Esophagus muscularis mucosa (tissue), 4 donors: ENCODE data around the gene NTM. TPM values are rescaled to one million over a fixed set of nuclear protein-coding genes. Genes with fewer than 3 reads are reported as not detected.
"Not testable (repeated sequence)": the region's sequence is repeated elsewhere in the genome, so short reads cannot be mapped to it uniquely, and the experiment has no call there.

Experiments
- DNase-seq: peaks from one replicate; pipeline ENCODE4 v3.0.0-alpha.2; 2017; ENCODE audit errors: extremely low spot score
- H3K27ac ChIP-seq, 4 donors: fragments of 200-600 bp; sonication (generic); replicated peaks in 1 of 4; 1 replicate in 3 of 4; 2 replicates in 1 of 4; pipeline ENCODE4 v1.5.1; 2016 to 2019; ENCODE audit warnings: mild to moderate bottlenecking in 1 of 4
- H3K27me3 ChIP-seq, 4 donors: fragments of 200-600 bp; sonication (generic); one replicate each; pipeline versions ENCODE4 v1.5.1 to v1.6.0; 2016 to 2019
- H3K36me3 ChIP-seq, 4 donors: fragments of 200-600 bp; sonication (generic); one replicate each; pipeline ENCODE4 v1.5.1; 2016 to 2019
- H3K4me1 ChIP-seq, 4 donors: fragments of 200-600 bp; sonication (generic); one replicate each; pipeline ENCODE4 v1.5.1; 2016 to 2019
- H3K4me3 ChIP-seq, 4 donors: fragments of 200-600 bp; sonication (generic); 1 replicate in 2 of 4; 2 replicates in 2 of 4; pipeline ENCODE4 v1.5.1; 2016 to 2019; ENCODE audit warnings: mild to moderate bottlenecking in 4 of 4, moderate library complexity in 1 of 4
- H3K9me3 ChIP-seq, 4 donors: fragments of 200-600 bp; sonication (generic); 1 replicate in 3 of 4; 2 replicates in 1 of 4; pipeline ENCODE4 v1.5.1; 2016 to 2019
- CTCF ChIP-seq, 3 experiments: fragments of 200-600 bp in 2 of 3; fragments of 450-650 bp in 1 of 3; sonication (generic) in 2 of 3; IDR thresholded peaks; one replicate each; pipeline ENCODE4 v1.5.1; 2017 to 2019; ENCODE audit warnings: antibody characterized with exemption in 3 of 3, mild to moderate bottlenecking in 2 of 3, moderate library complexity in 1 of 3
- EP300 ChIP-seq: sonication (generic); formaldehyde crosslinking; IDR thresholded peaks from one replicate; pipeline ENCODE4 v1.6.1; 2017; ENCODE audit warnings: antibody characterized with exemption
- POLR2A ChIP-seq: fragments of 450-650 bp; IDR thresholded peaks from one replicate; pipeline ENCODE4 v1.6.1; 2017; ENCODE audit warnings: antibody characterized with exemption, moderate library complexity, mild to moderate bottlenecking, low read depth
- POLR2AphosphoS5 ChIP-seq, 2 donors: sonication (generic); formaldehyde crosslinking; IDR thresholded peaks; one replicate each; pipeline ENCODE4 v1.6.1; 2017; ENCODE audit warnings: antibody characterized with exemption in 2 of 2
- WGBS: methylation state at CpG from one replicate; pipeline ENCODE4 v1.1.5; 2018; 5-methylcytosine and 5-hydroxymethylcytosine counted together
- intact Hi-C: fragments of 100-400 bp; cut with DNase I; formaldehyde crosslinking; loops from one replicate; pipeline ENCODE4 v1.15.1; 2023
- total RNA-seq, 4 donors: library from RNA; depleted of rRNA; stranded (reverse); fragments of >200 nt; gene quantifications; one replicate each; pipeline versions ENCODE4 v1.1.0 to v1.2.1, GENCODE V29; 2016

The NTM gene
- total RNA-seq, 4 donors from 2014 or later: 5.6 to 25.3 (median 8.3) TPM

DNA sequence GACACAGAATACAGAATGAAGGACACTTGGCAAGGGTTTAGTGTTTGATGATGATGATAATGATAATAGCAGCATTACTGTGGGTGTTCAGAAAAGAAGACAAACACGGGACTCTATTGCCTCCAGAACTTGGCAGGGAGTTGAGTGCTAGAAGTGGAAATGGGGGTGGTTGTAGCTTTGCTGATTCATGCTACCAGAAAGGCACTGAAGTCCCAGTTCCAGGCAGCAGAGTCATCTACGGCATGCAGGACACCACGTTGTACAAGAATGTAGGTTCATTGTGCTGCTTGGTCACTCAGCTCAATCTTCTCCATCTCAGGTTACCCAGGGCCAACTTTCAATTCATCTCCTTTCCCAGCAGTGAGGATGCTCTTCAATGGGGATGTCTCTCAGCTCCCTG lies 115.7 kb downstream of the NTM start:
- Histone ChIP-seq H3K9me3 (no peaks in the 10 kb centered on the region), H3K4me3 (no peak overlapping the region), H3K27ac (no peak overlapping the region), H3K27me3 (no peaks in the 10 kb centered on the region), H3K36me3 (no peaks in the 10 kb centered on the region), H3K4me1 (peaks cover 0 to 8% (median 0%) of the 10 kb centered on the region in 4 donors)
- no peak for DNase-seq
- WGBS: 30% methylated on average over 3 of the region's 3 CpGs
- intact Hi-C loops: no loop called here
- no peak for TF ChIP-seq CTCF (IDR thresholded peaks at IDR 0.05)
- TF ChIP-seq POLR2A: no peak
- no peak for TF ChIP-seq EP300
- TF ChIP-seq POLR2AphosphoS5 (IDR thresholded peaks at IDR 0.05): no peak

DNA sequence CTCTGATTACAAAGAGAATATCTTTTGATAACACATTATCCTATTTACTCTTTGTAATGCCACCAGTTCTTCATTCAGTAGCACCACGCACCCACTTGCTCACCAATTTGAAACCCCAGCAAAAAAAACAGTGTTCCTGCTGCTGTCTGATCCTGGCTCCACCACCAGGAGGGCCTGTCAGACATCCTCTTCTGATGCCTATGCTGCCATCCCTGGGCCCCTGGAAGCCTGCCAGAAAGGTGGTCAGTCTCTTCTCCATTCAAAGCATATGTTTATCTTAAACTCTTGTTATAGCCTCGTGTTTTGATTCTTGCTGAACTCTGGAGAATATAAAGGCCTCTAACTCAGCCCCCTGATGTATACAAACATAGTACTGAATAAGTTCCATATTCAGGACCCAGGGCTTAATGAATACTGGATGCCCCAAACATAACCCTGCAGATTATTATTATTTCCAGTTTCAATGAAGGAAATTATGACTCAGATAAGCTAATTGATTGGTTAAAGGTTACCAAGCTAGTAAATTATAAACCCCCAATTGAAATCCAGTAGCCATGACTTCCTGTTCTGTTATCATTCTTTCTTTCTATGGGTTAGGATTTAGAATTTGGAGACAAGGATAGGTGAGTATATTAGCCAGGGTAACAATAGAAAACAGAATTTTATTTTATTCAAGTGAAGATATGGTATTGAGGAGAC lies 116.7 kb downstream of the NTM start:
- H3K9me3 ChIP-seq: no peaks in the 10 kb centered on the region
- no peaks in the 10 kb centered on the region for H3K27me3 ChIP-seq
- peaks cover 0 to 8% (median 0%) of the 10 kb centered on the region in 4 donors for H3K4me1 ChIP-seq
- WGBS: 68% methylated on average over 2 of the region's 2 CpGs
- no peaks in the 10 kb centered on the region for H3K36me3 ChIP-seq
- no peak for DNase-seq
- H3K27ac ChIP-seq: no peak overlapping the region
- intact Hi-C loops: no loop called here
- no peak overlapping the region for H3K4me3 ChIP-seq
- TF ChIP-seq CTCF (IDR thresholded peaks at IDR 0.05): no peak
- no peak for TF ChIP-seq POLR2A
- no peak for TF ChIP-seq POLR2AphosphoS5 (IDR thresholded peaks at IDR 0.05)
- TF ChIP-seq EP300: no peak

DNA sequence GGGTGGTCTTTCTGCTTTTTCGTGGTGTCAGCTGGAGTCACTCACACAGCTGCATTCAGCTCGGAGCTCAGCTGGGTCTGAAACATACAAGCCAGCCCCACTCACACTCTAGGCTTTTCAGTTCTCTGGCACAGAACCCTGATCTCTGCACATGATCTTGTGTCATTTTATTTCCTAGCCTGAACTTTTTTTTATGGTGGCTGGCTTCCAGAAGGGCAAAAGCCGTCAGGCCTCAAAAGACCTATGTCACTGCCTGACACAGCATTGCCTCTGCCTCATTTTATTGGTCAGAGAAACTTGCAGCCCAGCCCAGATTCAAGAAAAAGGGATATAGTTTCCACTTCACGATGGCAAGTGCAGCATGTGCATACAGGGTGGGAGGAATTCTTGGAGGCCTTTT lies 117.8 kb downstream of the NTM start:
- no peak for DNase-seq
- peaks cover 0 to 8% (median 0%) of the 10 kb centered on the region in 4 donors for H3K4me1 ChIP-seq
- TF ChIP-seq POLR2AphosphoS5 (IDR thresholded peaks at IDR 0.05): no peak
- TF ChIP-seq EP300: no peak
- no peak for TF ChIP-seq POLR2A
- TF ChIP-seq CTCF (IDR thresholded peaks at IDR 0.05): no peak
- no peak overlapping the region for H3K27ac ChIP-seq
- H3K27me3 ChIP-seq: no peaks in the 10 kb centered on the region
- H3K4me3 ChIP-seq: no peak overlapping the region
- no peaks in the 10 kb centered on the region for H3K9me3 ChIP-seq
- H3K36me3 ChIP-seq: no peaks in the 10 kb centered on the region
- 48% methylated on average over 4 of the region's 4 CpGs for WGBS
- intact Hi-C loops: no loop called here

DNA sequence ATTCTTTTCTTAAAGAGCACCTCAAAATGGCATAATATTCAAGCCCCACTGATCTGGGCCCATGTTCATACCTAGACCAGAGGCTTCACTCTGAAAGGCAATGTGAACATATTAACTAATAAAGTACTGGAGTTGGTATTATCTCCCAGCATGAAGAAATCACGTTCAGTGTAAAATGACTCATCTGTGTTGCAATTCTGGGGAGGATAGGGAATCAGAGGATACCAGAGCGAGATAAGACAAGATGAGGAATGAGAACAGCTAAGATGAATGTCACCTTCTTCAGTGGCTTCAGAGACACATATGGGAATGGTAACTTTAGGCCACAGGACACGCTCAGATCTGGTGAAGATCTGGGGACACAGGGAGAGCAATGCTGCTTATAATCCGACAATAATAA lies 121.1 kb downstream of the NTM start:
- no peaks in the 10 kb centered on the region for H3K27me3 ChIP-seq
- no peak for DNase-seq
- H3K9me3 ChIP-seq: no peaks in the 10 kb centered on the region
- no peak overlapping the region for H3K27ac ChIP-seq
- no peaks in the 10 kb centered on the region for H3K36me3 ChIP-seq
- TF ChIP-seq CTCF (IDR thresholded peaks at IDR 0.05) (no peak), POLR2A (no peak), POLR2AphosphoS5 (IDR thresholded peaks at IDR 0.05) (no peak), EP300 (no peak)
- H3K4me3 ChIP-seq: no peak overlapping the region
- H3K4me1 ChIP-seq: peaks cover 3 to 17% (median 8%) of the 10 kb centered on the region in 4 donors
- intact Hi-C loops: no loop called here
- 90% methylated on average over 4 of the region's 4 CpGs for WGBS

DNA sequence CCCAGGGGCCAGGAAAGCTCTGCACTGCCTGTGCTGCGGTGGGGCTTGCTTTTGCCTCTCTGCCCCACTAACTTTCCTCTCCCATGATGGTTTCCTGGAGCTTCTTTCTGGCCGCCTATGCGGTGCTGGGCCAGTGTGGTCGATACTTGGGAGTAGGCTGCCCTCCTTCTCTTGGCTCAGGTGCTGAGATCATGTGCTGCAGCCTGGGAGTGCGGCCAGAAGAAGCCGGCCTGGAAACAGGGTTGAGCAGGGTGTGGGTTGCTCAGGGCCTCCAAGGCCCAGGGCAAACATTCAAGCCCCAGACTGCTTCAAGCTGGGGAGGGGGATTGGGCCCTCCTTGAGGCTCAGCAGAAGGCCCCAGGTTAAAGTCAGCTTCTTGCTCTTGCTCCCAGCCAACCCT lies 125.0 kb downstream of the NTM start:
- Histone ChIP-seq H3K4me3 (no peak overlapping the region), H3K27ac (no peak overlapping the region), H3K9me3 (no peaks in the 10 kb centered on the region), H3K36me3 (no peaks in the 10 kb centered on the region), H3K27me3 (no peaks in the 10 kb centered on the region), H3K4me1 (peaks cover 3 to 9% (median 8%) of the 10 kb centered on the region in 4 donors)
- intact Hi-C loops: no loop called here
- DNase-seq: no peak
- WGBS: 34% methylated on average over 4 of the region's 6 CpGs
- TF ChIP-seq POLR2AphosphoS5 (IDR thresholded peaks at IDR 0.05): no peak
- no peak for TF ChIP-seq CTCF (IDR thresholded peaks at IDR 0.05)
- no peak for TF ChIP-seq POLR2A
- TF ChIP-seq EP300: no peak

DNA sequence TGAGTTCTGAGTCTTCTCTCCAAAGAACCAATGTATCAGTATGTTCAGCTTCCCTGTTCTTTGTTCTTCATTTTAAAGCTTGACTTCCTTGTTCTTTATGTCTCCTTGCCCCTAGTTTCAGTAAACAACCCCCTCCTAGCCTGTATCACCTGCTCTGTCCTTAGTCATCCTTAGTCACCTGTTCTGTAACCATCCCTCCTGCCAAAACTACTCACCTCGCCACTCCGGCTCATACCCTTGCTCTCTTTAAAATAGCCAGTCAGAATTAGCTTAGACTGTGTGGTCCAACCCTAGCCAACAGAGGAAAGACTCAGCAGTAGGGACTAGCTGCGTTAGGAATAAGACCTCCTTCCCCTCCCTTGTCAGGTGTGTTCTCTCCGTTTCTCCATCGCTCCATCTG lies 127.3 kb downstream of the NTM start:
- H3K9me3 ChIP-seq, H3K27me3 ChIP-seq, H3K27ac ChIP-seq, DNase-seq, H3K36me3 ChIP-seq, H3K4me3 ChIP-seq, intact Hi-C loops, H3K4me1 ChIP-seq: not testable (repeated sequence)
- 97% methylated on average over 5 of the region's 5 CpGs for WGBS
